Mucosa of stomach (tissue), 1 donor: ENCODE measurements around the gene PRICKLE2.

Experiments
- H3K27me3 ChIP-seq: one replicate; pipeline ENCODE4 v1.7.0; 2013; ENCODE audit warnings: mild to moderate bottlenecking, low read length; ENCODE audit not compliant: control insufficient read depth, insufficient read depth
- H3K36me3 ChIP-seq: one replicate; pipeline ENCODE4 v1.7.0; 2013; ENCODE audit warnings: low read length; ENCODE audit not compliant: control insufficient read depth, insufficient read depth
- H3K4me1 ChIP-seq: one replicate; pipeline ENCODE4 v1.7.0; 2013; ENCODE audit warnings: mild to moderate bottlenecking, low read length; ENCODE audit not compliant: control insufficient read depth, insufficient read depth
- H3K4me3 ChIP-seq: one replicate; pipeline ENCODE4 v1.7.0; 2013; ENCODE audit warnings: low read length
- H3K9ac ChIP-seq: one replicate; pipeline ENCODE4 v1.7.0; 2013; ENCODE audit warnings: mild to moderate bottlenecking, low read length, moderate library complexity
- H3K9me3 ChIP-seq: one replicate; pipeline ENCODE4 v1.7.0; 2013; ENCODE audit warnings: mild to moderate bottlenecking, low read length, moderate library complexity; ENCODE audit not compliant: control insufficient read depth
- donor health status: Pancreatic carcinoma.

The PRICKLE2 gene

DNA sequence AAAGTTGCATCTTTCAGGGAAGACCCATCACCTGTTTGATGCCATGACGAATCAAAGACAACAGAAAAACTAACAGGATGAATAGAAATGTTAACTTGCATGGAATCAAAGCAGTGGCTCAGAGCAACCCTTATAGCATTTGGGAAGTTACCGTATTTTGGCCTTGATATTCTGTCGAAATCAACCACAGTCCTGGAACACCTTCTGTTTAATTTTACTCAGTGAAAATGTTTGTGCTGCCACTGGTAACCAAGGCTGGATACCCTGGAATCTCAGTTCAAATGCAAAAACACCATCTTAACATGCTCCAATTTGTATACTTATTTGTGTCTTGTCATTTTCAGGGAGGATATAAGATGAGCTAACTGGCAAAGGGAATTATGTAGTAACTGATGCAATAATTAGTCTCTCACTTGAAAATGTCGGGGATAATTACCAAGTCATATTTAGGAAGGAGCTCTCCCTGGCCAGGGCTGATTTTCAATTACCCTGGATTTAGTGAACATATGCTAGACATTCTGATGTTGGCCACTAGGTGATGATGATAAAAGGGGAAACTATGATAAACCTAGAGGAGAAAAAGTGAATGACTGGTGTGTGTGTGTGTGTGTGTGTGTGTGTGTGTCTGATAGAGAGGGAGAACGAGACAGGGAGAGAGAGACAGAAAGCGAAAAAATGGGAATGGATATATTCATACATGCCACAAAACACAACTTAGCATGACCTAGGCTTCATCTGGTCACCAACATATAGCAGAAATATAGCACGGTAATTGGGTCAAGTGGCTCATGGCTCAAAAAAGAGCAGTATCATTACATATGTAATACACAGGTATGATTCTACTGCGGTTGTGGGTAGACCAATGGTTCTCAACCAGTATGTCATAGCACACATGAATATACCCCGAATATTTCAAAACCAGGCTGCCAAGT is 19.0 kb upstream of the PRICKLE2 start:
- Histone ChIP-seq H3K4me1 (no peaks in the 10 kb centered on the region), H3K27me3 (no peaks in the 10 kb centered on the region), H3K36me3 (no peaks in the 10 kb centered on the region), H3K4me3 (no peak overlapping the region), H3K9me3 (no peaks in the 10 kb centered on the region), H3K9ac (no peak overlapping the region)

DNA sequence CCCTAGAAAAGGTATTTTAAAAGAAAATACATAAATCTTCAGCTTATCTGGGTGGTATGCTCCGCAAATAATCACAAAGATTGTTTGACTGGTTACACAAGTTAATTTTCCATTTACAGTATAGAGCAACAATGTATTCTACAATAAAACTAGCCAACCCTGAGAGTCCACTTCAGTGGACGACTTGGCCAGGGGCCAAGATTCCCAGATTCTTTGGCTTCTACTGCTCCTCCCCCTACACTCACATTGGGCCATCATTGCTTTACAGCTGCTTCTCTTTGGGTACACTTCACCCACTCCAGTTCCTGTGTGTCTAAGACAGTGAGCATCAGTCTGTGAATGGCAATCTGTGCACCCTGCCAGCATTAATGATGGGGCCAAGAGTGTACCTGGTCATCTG is 17.2 kb upstream of the PRICKLE2 start:
- no peak overlapping the region for H3K9ac ChIP-seq
- H3K9me3 ChIP-seq, result no peaks in the 10 kb centered on the region
- no peaks in the 10 kb centered on the region for H3K4me1 ChIP-seq
- no peaks in the 10 kb centered on the region for H3K36me3 ChIP-seq
- no peaks in the 10 kb centered on the region for H3K27me3 ChIP-seq
- H3K4me3 ChIP-seq, result no peak overlapping the region

DNA sequence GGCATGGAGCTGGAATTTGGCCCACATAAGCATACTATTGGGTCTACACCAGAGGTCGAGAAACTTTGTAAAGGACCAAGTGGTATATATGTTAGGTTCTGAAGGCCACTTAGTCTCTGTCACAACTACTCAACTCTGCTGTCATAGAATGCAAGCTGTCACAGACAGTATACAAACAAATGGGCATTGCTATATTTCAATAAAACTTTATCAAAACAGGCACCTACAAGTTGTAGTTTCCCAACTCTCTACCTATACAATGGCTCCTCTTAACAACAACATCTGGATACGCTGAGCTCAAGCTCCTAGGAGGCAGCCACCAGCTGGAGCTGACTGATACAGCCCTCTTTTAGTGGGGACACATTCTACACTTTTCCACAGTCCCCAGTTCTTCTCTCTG is 15.7 kb upstream of the PRICKLE2 start:
- no peaks in the 10 kb centered on the region for H3K9me3 ChIP-seq
- no peaks in the 10 kb centered on the region for H3K36me3 ChIP-seq
- no peak overlapping the region for H3K9ac ChIP-seq
- H3K4me1 ChIP-seq, result no peaks in the 10 kb centered on the region
- no peak overlapping the region for H3K4me3 ChIP-seq
- H3K27me3 ChIP-seq, result no peaks in the 10 kb centered on the region

DNA sequence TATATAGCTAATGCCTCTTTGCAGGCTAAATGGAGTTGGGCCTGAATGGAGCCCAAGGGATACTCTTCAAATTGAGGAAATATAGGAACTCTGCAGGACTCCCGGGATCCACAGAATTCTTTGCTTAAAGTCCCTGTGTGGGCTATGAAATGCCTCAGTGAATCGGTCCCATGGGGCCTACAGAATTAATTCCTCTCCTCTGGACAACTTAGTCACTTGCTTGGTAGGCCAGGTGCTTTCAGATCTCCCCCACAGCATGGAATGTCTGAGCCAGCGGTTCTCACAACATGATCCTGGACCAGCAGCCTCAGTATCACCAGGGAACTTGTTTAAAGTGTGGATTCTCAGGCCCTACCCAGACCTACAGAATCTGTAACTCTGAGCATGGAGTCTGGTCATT is 15.1 kb upstream of the PRICKLE2 start:
- no peaks in the 10 kb centered on the region for H3K9me3 ChIP-seq
- no peaks in the 10 kb centered on the region for H3K4me1 ChIP-seq
- H3K36me3 ChIP-seq, result no peaks in the 10 kb centered on the region
- no peak overlapping the region for H3K9ac ChIP-seq
- no peak overlapping the region for H3K4me3 ChIP-seq
- H3K27me3 ChIP-seq, result no peaks in the 10 kb centered on the region

DNA sequence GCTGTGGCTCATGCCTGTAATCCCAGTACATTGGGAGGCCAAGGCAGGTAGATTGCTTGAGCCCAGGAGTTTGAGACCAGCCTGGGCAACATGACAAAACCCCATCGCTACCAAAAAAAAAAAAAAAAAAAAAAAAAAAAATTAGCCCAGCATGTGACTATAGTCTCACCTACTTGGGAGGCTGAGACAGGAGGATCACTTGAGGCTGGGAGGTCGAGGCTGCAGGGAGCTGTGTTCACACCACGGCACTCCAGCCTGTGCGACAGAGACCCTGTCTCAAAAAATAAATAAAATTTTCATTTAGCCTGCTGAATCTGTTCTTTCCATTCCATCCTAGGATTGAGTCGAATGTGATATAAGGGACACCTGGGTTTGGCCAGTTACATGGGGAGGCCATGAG is 14.6 kb upstream of the PRICKLE2 start:
- Histone ChIP-seq H3K4me1 (no peaks in the 10 kb centered on the region), H3K9ac (no peak overlapping the region), H3K4me3 (no peak overlapping the region), H3K36me3 (no peaks in the 10 kb centered on the region), H3K27me3 (no peaks in the 10 kb centered on the region), H3K9me3 (no peaks in the 10 kb centered on the region)

DNA sequence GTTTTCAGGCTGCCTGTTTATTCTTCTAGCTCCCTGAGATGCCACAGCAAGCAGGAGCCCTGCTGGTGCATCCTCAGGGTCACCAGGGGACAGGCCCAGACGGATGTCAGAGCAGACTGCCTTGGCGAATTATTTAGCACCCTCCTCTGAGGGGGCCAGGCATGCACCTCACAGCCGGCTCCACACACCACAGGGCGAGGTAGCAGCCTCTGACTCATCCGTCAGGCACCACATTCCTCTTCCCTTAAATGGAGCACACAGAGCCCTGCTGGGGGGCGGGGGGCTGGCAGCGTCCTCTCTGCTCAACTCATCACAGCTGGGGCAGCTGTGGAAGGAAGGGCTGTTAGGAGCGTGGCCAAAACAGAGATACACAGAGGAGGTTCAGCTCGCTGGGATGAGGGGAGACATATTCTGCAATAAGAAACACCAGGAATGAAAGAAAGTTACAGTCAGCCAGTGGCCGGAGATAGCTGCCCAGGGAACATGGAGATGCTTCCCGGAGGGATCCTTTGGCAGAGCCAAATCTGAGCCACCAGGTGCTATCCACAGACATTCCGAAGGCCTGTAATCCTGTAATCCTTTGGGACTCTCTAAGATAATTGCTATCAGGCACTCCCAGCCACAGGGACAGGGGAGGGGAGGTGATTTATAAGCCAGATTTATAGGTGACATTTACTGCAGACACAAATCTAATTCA is 13.9 kb upstream of the PRICKLE2 start:
- Histone ChIP-seq H3K9ac (no peak overlapping the region), H3K4me3 (no peak overlapping the region)

DNA sequence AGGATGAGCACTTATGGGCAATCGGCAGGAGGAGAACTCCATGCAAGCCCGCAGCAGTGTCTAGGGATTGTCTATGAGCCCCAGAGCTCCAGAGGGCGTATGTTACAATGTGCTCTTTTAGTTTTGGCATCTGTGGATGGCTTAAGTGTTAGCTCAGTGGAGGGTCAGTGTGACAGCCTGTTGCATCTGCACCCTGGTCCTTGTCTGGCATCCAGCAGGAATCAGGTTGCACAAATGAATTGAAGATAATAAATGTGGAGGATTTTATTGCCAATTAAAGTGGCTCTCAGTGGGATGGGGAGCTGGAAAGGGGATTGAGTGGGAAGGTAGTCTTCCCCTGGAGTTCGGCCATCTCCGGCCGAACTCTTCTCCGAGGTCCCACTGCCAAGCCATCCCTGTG is 11.8 kb upstream of the PRICKLE2 start:
- H3K27me3 ChIP-seq, result no peaks in the 10 kb centered on the region
- H3K4me3 ChIP-seq, result no peak overlapping the region
- H3K9me3 ChIP-seq, result no peaks in the 10 kb centered on the region
- H3K4me1 ChIP-seq, result no peaks in the 10 kb centered on the region
- H3K36me3 ChIP-seq, result no peaks in the 10 kb centered on the region
- H3K9ac ChIP-seq, result no peak overlapping the region

More for the DNA sequence above, 13.9 kb upstream of the PRICKLE2 start:
- Histone ChIP-seq H3K27me3 (no peaks in the 10 kb centered on the region), H3K36me3 (no peaks in the 10 kb centered on the region), H3K4me1 (no peaks in the 10 kb centered on the region), H3K9me3 (no peaks in the 10 kb centered on the region)

DNA sequence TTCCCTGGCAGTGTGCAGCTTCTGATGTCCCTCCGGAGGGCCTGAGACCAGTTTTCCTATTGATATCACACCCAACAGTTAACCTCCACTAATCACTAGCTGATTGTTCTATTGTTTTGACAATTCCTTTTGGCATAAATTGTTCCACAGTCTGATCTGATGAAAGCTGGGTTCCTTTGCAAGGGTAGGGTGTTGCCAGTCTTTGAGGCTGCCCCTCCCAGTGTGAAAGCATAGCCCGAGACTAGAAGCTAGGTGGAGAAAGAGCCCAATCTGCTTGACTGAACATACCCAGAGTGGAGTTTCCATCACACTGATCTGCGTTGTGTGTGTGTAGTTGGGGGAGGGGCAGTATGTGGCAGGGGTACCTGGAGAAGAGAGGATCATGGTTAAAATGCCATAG is 10.3 kb upstream of the PRICKLE2 start:
- Histone ChIP-seq H3K4me3 (no peak overlapping the region), H3K4me1 (no peaks in the 10 kb centered on the region), H3K36me3 (no peaks in the 10 kb centered on the region), H3K27me3 (no peaks in the 10 kb centered on the region), H3K9me3 (no peaks in the 10 kb centered on the region), H3K9ac (no peak overlapping the region)

DNA sequence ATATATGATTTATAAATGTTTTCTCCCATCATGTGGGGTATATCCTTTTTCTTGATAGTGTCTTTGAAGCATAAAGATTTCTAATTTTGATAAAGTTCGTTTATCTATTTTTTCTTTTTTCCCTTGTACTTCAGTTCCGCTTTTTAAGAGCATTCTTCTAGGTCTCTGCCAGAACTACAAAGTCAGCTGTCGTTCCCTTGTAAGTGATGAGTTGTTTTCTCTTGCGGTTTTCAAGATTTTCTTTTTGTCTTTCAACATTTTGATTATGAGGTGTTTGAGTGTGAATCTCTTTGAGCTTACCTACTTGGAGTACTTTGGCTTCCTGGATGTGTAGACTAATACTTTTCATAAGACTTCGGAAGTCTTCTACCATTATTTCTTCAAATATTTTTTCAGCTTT is 9.3 kb upstream of the PRICKLE2 start:
- no peak overlapping the region for H3K4me3 ChIP-seq
- no peaks in the 10 kb centered on the region for H3K27me3 ChIP-seq
- no peaks in the 10 kb centered on the region for H3K4me1 ChIP-seq
- H3K36me3 ChIP-seq, result no peaks in the 10 kb centered on the region
- no peak overlapping the region for H3K9ac ChIP-seq
- no peaks in the 10 kb centered on the region for H3K9me3 ChIP-seq

DNA sequence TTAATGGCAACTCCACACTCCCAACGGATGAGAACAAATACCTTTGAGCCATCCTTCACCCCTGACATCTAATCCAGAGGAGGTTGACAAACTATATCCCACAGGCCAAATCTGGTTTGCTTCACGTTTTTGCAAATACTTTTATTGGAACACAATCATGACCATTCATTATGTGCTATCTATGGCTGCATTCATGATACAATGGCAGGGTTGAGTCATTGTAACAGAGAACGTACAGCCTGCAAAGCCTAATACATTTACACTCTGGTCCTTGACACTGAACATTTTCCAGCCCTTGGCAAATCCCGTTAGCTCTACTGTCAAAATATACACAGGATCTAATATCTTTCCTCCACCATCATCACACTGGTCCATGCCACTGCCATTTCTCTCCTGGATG is 7.6 kb upstream of the PRICKLE2 start:
- Histone ChIP-seq H3K9ac (no peak overlapping the region), H3K4me3 (no peak overlapping the region), H3K4me1 (no peaks in the 10 kb centered on the region), H3K36me3 (no peaks in the 10 kb centered on the region), H3K9me3 (no peaks in the 10 kb centered on the region), H3K27me3 (no peaks in the 10 kb centered on the region)

DNA sequence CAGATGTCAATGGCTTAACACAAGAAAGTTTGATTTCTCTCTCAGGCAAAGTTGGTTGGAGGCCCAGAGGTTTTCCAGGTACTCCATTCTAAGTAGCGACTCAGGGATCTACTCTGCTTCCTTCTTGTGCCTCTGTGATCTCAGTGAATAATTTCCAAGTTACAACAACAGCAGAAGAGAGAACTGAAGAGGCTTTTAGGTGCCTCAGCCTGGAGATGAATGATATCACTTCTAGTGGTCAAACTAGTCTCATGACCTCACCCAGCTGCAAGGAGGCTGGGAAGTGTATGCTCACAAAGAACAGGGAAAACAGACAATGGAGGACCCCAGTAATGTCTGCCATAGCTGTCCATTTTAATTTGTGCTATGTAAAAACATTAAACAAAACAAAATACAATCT is 4.6 kb upstream of the PRICKLE2 start:
- Histone ChIP-seq H3K4me3 (no peak overlapping the region), H3K36me3 (no peaks in the 10 kb centered on the region), H3K9me3 (no peaks in the 10 kb centered on the region), H3K27me3 (no peaks in the 10 kb centered on the region), H3K4me1 (no peaks in the 10 kb centered on the region), H3K9ac (no peak overlapping the region)

DNA sequence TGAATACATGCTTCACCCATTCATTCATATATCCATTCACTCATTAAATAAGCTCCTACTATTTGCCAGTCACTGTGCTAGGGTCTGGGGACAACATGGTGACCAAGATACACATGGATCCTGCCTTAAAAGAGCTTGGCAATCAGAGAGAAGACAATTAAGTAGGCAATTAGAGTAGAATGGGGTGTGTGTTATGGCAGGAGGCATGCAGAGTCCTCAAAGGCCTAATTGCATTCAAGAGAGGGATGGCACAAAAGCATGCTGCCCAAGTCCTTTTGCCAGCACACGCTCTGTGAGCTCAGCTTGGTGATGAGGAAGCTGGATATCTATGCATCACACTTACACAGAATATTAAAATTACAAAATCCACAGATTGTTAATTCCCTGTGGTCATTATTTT is 2.8 kb upstream of the PRICKLE2 start:
- no peaks in the 10 kb centered on the region for H3K4me1 ChIP-seq

More for the DNA sequence above, 2.8 kb upstream of the PRICKLE2 start:
- H3K9ac ChIP-seq, result no peak overlapping the region
- no peaks in the 10 kb centered on the region for H3K9me3 ChIP-seq
- H3K36me3 ChIP-seq, result no peaks in the 10 kb centered on the region
- no peak overlapping the region for H3K4me3 ChIP-seq
- H3K27me3 ChIP-seq, result no peaks in the 10 kb centered on the region
